Panc1 (cell line): Measurements from ENCODE around the gene E2F2. TPM values are rescaled to one million over a fixed set of nuclear protein-coding genes. Genes with fewer than 3 reads are reported as not detected.

Experiments used
- ATAC-seq: fragments of 200-7000 bp; cut with Tn5 transposase; 2 replicates; pipeline ENCODE4 v1.9.1; 2020; ENCODE audit warnings: mild to moderate bottlenecking, moderate library complexity
- BruUV-seq: library from RNA; stranded (reverse); fragments of 400-500 nt; replicated peaks from 2 replicates; lab custom pipeline; 2021; lab: Mats Ljungman, UMichigan
- CTCF ChIA-PET: fragments of 300-600 bp; sonication (Branson Sonifier 250); formaldehyde crosslinking; loops from one replicate; lab custom pipeline; 2022; ENCODE audit warnings: antibody characterized with exemption; lab: Charles Lee
- POLR2A ChIA-PET: fragments of 300-600 bp; sonication (Branson Sonifier 250); formaldehyde crosslinking; loops from one replicate; lab custom pipeline; 2022; ENCODE audit warnings: antibody characterized with exemption; lab: Charles Lee
- DNase-seq: peaks from one replicate; pipeline ENCODE4 v3.0.0-alpha.2; 2010; ENCODE audit warnings: low read depth, low spot score
- H3K27ac ChIP-seq: 2 replicates; pipeline ENCODE4 v1.5.1; 2011; ENCODE audit warnings: mild to moderate bottlenecking, low read length, inconsistent platforms
- H3K27me3 ChIP-seq: fragments of 200-500 bp; sonication (Bioruptor generic); 2 replicates; pipeline ENCODE4 v1.6.0; 2014; ENCODE audit warnings: low read length, inconsistent platforms; ENCODE audit not compliant: control insufficient read depth, insufficient read depth
- H3K36me3 ChIP-seq: fragments of 200-500 bp; sonication (Bioruptor generic); 2 replicates; pipeline ENCODE4 v1.5.1; 2014; ENCODE audit warnings: inconsistent platforms, mild to moderate bottlenecking, low read length, moderate library complexity; ENCODE audit not compliant: control insufficient read depth, insufficient read depth
- H3K4me1 ChIP-seq: 2 replicates; pipeline ENCODE4 v1.5.1; 2011; ENCODE audit warnings: inconsistent platforms, mild to moderate bottlenecking, low read length, moderate library complexity; ENCODE audit not compliant: control insufficient read depth, insufficient read depth
- H3K4me3 ChIP-seq, 2 experiments: 2 replicates each; pipeline ENCODE4 v1.5.1; 2011 to 2012; ENCODE audit warnings: low read depth in 2 of 2, low read length in 2 of 2, mild to moderate bottlenecking in 2 of 2, inconsistent platforms in 1 of 2, moderate library complexity in 1 of 2
- H3K9me3 ChIP-seq: fragments of 200-500 bp; sonication (Bioruptor generic); 2 replicates; pipeline ENCODE4 v1.5.1; 2014; ENCODE audit warnings: low read depth, mild to moderate bottlenecking, inconsistent platforms, low read length, moderate library complexity; ENCODE audit not compliant: control insufficient read depth, insufficient read depth
- POLR2AphosphoS5 ChIP-seq: IDR thresholded peaks from 2 replicates; pipeline ENCODE4 v1.6.1; 2012; ENCODE audit warnings: mild to moderate bottlenecking, low read depth, low read length, moderate library complexity
- SIN3A ChIP-seq: IDR thresholded peaks from 2 replicates; pipeline ENCODE4 v1.6.1; 2012; ENCODE audit warnings: low read depth, mild to moderate bottlenecking, low read length, moderate library complexity, borderline replicate concordance; ENCODE audit not compliant: insufficient read depth
- TCF7L2 ChIP-seq: IDR thresholded peaks from 2 replicates; pipeline ENCODE4 v1.6.1; 2011; ENCODE audit warnings: mild to moderate bottlenecking, low read depth, low read length, inconsistent platforms
- in situ Hi-C: cut with HindIII; loops from 2 replicates; pipeline ENCODE4 v1.10.0; 2016; ENCODE audit warnings: low sequenced_read_pairs, low pct_unique_long_range_greater_than_20kb
- intact Hi-C: fragments of 100-400 bp; cut with micrococcal nuclease; formaldehyde crosslinking; loops from one replicate; pipeline ENCODE4 v1.10.0; 2022; ENCODE audit not compliant: unreplicated experiment
- total RNA-seq: library from RNA; stranded (reverse); gene quantifications from one replicate; pipeline ENCODE4 v1.2.1, GENCODE V29; 2021; ENCODE audit not compliant: unreplicated experiment
- TF ChIP-seq, protein P1 (sequence below), 2 experiments: IDR thresholded peaks; 2 replicates each; pipeline ENCODE4 v1.6.1; 2011 to 2012; ENCODE audit warnings: low read depth in 2 of 2, control low read depth in 1 of 2, low read length in 1 of 2, mild to moderate bottlenecking in 1 of 2, moderate library complexity in 1 of 2; ENCODE audit not compliant: insufficient read depth in 1 of 2
- TF ChIP-seq, protein P2 (sequence below): fragments of 450-650 bp; IDR thresholded peaks from 2 replicates; pipeline ENCODE4 v1.5.1; 2017; ENCODE audit warnings: mild to moderate bottlenecking

E2F2 gene
- total RNA-seq, 1 experiment from 2014 or later = 9.5 TPM

DNA sequence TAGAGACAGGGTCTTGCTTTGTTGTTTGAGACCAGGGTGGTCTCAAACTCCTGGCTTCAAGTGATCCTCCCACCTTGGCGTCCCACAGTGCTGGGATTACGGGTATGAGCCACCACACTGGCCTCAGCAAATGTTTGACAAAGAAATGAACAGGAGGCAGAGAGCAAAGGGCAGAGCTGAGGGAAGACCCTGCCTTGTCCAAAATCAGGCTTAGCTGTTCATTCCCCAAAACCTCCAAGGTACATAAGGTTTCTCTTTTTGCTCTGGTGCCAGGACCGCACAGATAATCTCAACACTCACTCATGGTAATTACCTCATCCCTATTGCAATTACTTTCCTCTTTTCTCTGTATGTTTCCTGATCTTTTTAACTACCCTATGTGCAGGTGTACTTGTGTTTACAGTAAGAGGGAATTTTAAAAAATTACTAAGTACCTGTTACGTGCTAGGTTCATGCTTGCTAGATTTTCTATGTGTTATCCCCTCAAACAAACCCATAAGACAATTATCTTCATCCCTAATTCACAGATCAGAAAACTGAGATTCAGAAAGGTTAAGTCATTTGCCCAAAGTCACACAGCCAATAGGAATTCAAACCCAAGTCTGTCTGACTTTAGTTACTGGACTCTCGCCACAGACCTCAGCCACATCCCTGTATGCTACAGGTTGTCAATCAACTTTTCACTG, 58.5 kb downstream of the E2F2 start:
- in situ Hi-C loops (no loop called here), intact Hi-C loops (no loop called here)
- DNase-seq = no peak
- H3K4me1 ChIP-seq = peaks cover 13% of the 10 kb centered on the region
- BruUV-seq = no TSS peak
- ChIA-PET CTCF (no interaction called here), POLR2A (no interaction called here)
- TF ChIP-seq TCF7L2 = no peak
- TF ChIP-seq, protein P1, sequence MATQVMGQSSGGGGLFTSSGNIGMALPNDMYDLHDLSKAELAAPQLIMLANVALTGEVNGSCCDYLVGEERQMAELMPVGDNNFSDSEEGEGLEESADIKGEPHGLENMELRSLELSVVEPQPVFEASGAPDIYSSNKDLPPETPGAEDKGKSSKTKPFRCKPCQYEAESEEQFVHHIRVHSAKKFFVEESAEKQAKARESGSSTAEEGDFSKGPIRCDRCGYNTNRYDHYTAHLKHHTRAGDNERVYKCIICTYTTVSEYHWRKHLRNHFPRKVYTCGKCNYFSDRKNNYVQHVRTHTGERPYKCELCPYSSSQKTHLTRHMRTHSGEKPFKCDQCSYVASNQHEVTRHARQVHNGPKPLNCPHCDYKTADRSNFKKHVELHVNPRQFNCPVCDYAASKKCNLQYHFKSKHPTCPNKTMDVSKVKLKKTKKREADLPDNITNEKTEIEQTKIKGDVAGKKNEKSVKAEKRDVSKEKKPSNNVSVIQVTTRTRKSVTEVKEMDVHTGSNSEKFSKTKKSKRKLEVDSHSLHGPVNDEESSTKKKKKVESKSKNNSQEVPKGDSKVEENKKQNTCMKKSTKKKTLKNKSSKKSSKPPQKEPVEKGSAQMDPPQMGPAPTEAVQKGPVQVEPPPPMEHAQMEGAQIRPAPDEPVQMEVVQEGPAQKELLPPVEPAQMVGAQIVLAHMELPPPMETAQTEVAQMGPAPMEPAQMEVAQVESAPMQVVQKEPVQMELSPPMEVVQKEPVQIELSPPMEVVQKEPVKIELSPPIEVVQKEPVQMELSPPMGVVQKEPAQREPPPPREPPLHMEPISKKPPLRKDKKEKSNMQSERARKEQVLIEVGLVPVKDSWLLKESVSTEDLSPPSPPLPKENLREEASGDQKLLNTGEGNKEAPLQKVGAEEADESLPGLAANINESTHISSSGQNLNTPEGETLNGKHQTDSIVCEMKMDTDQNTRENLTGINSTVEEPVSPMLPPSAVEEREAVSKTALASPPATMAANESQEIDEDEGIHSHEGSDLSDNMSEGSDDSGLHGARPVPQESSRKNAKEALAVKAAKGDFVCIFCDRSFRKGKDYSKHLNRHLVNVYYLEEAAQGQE (IDR thresholded peaks at IDR 0.05; ENCODE audit: insufficient read depth in 1 of 2, low read depth in 2 of 2, low read length in 1 of 2) = no peak
- no peak for ATAC-seq
- H3K27me3 ChIP-seq = no peaks in the 10 kb centered on the region
- no peak overlapping the region for H3K4me3 ChIP-seq
- no peak overlapping the region for H3K27ac ChIP-seq
- H3K9me3 ChIP-seq = no peaks in the 10 kb centered on the region
- no peaks in the 10 kb centered on the region for H3K36me3 ChIP-seq

- H3K4me3 ChIP-seq = no peak overlapping the region
- TF ChIP-seq TCF7L2 (no peak), POLR2AphosphoS5 (no peak), SIN3A (no peak)
- TF ChIP-seq, protein P2, sequence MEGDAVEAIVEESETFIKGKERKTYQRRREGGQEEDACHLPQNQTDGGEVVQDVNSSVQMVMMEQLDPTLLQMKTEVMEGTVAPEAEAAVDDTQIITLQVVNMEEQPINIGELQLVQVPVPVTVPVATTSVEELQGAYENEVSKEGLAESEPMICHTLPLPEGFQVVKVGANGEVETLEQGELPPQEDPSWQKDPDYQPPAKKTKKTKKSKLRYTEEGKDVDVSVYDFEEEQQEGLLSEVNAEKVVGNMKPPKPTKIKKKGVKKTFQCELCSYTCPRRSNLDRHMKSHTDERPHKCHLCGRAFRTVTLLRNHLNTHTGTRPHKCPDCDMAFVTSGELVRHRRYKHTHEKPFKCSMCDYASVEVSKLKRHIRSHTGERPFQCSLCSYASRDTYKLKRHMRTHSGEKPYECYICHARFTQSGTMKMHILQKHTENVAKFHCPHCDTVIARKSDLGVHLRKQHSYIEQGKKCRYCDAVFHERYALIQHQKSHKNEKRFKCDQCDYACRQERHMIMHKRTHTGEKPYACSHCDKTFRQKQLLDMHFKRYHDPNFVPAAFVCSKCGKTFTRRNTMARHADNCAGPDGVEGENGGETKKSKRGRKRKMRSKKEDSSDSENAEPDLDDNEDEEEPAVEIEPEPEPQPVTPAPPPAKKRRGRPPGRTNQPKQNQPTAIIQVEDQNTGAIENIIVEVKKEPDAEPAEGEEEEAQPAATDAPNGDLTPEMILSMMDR = no peak
- TF ChIP-seq, protein P1 (IDR thresholded peaks at IDR 0.05; ENCODE audit: insufficient read depth in 1 of 2, low read depth in 2 of 2, low read length in 1 of 2) = no peak
- CTCF ChIA-PET = no interaction called here
- ATAC-seq (no peak), DNase-seq (no peak)
- no peaks in the 10 kb centered on the region for H3K9me3 ChIP-seq
- POLR2A ChIA-PET = no interaction called here
- no peak overlapping the region for H3K27ac ChIP-seq
- H3K4me1 ChIP-seq = peaks cover 13% of the 10 kb centered on the region
- BruUV-seq = TSS peak; percentile 47
- H3K27me3 ChIP-seq = no peaks in the 10 kb centered on the region
- H3K36me3 ChIP-seq = no peaks in the 10 kb centered on the region
- in situ Hi-C loops (no loop called here), intact Hi-C loops (no loop called here)
These were observed 59.5 kb downstream of the E2F2 start for GRCh38 chr1:23471473-23472075.
